Common myeloid progenitor, CD34-positive (primary cell): Measurements from ENCODE around the gene EFNA2.

ENCODE experiments used
- CTCF ChIA-PET: fragments of 350-600 bp; sonication (Branson Sonifier 250); formaldehyde crosslinking; loops from one replicate; lab custom pipeline; 2021; ENCODE audit warnings: antibody characterized with exemption; lab: Charles Lee
- POLR2A ChIA-PET: fragments of 350-600 bp; sonication (Branson Sonifier 250); formaldehyde crosslinking; loops from one replicate; lab custom pipeline; 2021; ENCODE audit warnings: antibody characterized with exemption; lab: Charles Lee
- DNase-seq, 3 donors: peaks; one replicate each; pipeline versions ENCODE4 v3.0.0 to v3.0.0-alpha.2; 2013
- H3K27ac ChIP-seq, 2 experiments: 1 replicate in 1 of 2; 2 replicates in 1 of 2; pipeline ENCODE4 v1.7.0; 2013; ENCODE audit warnings: inconsistent platforms in 2 of 2, low read length in 2 of 2, mild to moderate bottlenecking in 2 of 2, low read depth in 1 of 2, moderate library complexity in 1 of 2; ENCODE audit not compliant: severe bottlenecking in 2 of 2, insufficient read depth in 1 of 2, poor library complexity in 1 of 2
- H3K27me3 ChIP-seq, 5 experiments: replicated peaks in 2 of 5; 1 replicate in 3 of 5; 2 replicates in 2 of 5; pipeline versions ENCODE4 v1.6.1 to v1.7.0; 2013; ENCODE audit warnings: low read length in 4 of 5, mild to moderate bottlenecking in 2 of 5, moderate library complexity in 2 of 5, inconsistent platforms in 1 of 5; ENCODE audit not compliant: insufficient read depth in 5 of 5, control insufficient read depth in 4 of 5
- H3K36me3 ChIP-seq, 4 experiments: 1 replicate in 2 of 4; 2 replicates in 2 of 4; pipeline versions ENCODE4 v1.6.1 to v1.7.0; 2013; ENCODE audit warnings: low read length in 3 of 4, control low read depth in 1 of 4, mild to moderate bottlenecking in 1 of 4; ENCODE audit not compliant: control insufficient read depth in 4 of 4, insufficient read depth in 4 of 4
- H3K4me1 ChIP-seq, 4 experiments: 1 replicate in 3 of 4; 2 replicates in 1 of 4; pipeline versions ENCODE4 v1.6.1 to v1.7.1; 2013; ENCODE audit warnings: low read length in 3 of 4, mild to moderate bottlenecking in 3 of 4, control low read depth in 1 of 4, inconsistent platforms in 1 of 4, moderate library complexity in 1 of 4; ENCODE audit not compliant: control insufficient read depth in 4 of 4, insufficient read depth in 4 of 4; ENCODE audit errors: control extremely low read depth in 1 of 4
- H3K4me3 ChIP-seq, 7 experiments: 1 replicate in 4 of 7; 2 replicates in 3 of 7; pipeline versions ENCODE4 v1.5.1 to v1.7.0; 2013; ENCODE audit warnings: mild to moderate bottlenecking in 7 of 7, low read length in 6 of 7, moderate library complexity in 6 of 7, inconsistent platforms in 2 of 7, low read depth in 2 of 7, control low read depth in 1 of 7; ENCODE audit not compliant: insufficient read depth in 4 of 7, control insufficient read depth in 1 of 7; ENCODE audit errors: extremely low read depth in 1 of 7
- H3K9me3 ChIP-seq, 5 experiments: 1 replicate in 4 of 5; 2 replicates in 1 of 5; pipeline versions ENCODE4 v1.6.1 to v1.7.1; 2013; ENCODE audit warnings: low read length in 4 of 5, mild to moderate bottlenecking in 2 of 5, inconsistent platforms in 1 of 5, low read depth in 1 of 5, moderate library complexity in 1 of 5; ENCODE audit not compliant: control insufficient read depth in 4 of 5, insufficient read depth in 2 of 5; ENCODE audit errors: control extremely low read depth in 1 of 5
- WGBS: methylation state at CpG from one replicate; pipeline ENCODE4 v1.1.5; 2013; ENCODE audit not compliant: insufficient coverage; 5-methylcytosine and 5-hydroxymethylcytosine counted together

The EFNA2 gene

DNA sequence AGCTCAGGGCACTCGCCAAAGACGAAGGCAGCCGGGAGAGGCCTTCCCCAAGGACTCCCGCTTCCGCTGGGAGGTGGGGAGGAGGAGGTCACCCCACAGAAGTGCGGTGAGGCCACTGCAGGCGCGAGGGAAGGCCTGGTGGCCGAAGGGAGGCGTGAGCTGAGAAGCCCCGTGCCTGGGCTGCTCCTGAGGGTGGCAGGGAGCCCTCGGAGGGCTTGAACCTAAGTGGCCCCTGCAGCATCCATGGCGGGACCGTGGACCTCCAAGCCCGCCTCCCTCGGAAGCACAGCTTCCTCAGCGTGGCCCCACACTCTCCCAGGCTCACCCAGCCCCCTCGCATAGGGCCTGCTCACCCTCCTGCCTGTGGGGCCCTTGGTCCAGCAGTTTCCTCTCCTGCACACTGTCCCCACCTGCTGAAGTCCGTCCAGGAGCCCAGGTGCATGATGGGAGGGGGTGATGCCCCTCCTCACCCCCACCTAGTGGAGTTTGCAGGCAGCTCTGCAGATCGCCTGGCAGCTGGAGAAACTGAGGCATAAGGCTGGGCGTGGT lies 25.9 kb downstream of the EFNA2 start:
- Histone ChIP-seq H3K4me3 (no peak overlapping the region), H3K27ac (no peak overlapping the region), H3K36me3 (no peaks in the 10 kb centered on the region), H3K4me1 (peaks cover 0 to 9% (median 7%) of the 10 kb centered on the region in 4 experiments), H3K27me3 (peaks cover 0 to 13% (median 7%) of the 10 kb centered on the region in 5 experiments), H3K9me3 (no peaks in the 10 kb centered on the region)
- 80% methylated on average over 18 of the region's 21 CpGs for WGBS
- CTCF ChIA-PET, result interaction anchor here (0.9 to 1.5 kb wide), 4 partner anchors 9 to 61 kb away, joined by 3 to 4 read pairs (median 3); no protein-coding TSS in a partner anchor
- POLR2A ChIA-PET, result no interaction called here
- DNase-seq, result no peak

DNA sequence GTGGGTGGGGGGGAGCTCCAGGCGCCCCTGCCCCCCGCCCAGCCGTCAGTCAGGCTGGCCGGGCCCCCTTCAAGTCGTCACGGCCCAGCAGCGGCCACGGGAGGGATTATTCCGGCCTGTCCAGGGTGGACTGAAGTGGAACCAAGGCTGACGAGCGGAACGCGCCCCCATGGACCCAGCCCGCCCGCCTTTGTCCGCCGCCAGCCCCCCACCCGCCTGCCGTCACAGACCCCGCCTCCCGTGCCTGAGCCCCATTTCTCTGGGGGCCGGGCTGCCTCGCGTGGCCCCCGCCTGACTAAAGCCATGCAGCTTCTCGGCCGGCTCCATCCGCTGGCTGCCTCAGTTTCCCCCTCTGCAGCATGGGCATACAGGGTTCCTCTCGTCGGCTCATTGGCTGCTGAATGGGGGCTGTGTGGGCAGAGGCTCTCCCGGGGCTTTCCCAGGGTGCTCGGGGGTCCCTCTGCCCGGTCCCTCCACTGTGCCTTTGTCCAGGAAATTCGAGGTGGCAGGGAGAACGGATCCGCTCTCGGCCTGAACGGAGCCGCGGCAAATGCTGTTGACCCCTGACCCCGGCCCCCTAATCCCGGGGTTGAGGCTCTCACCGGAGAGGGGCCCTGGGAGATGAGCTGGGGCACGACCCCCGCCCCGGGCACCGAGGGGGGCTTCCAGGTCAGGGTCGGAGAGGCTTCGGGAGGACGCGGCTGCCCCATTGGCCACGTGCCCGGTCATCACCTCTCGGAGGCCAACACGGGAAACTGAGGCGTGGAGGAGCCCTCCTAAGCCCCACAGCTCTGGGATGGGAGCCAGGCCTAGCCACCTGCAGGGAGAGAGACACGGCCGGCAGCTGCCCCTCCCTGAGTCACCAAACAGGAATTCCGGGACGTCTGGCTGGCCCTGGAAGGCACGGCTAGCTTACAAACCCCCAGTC lies 27.4 kb downstream of the EFNA2 start:
- Histone ChIP-seq H3K4me3 (no peak overlapping the region), H3K27me3 (peaks cover 5 to 26% (median 10%) of the 10 kb centered on the region in 5 experiments), H3K9me3 (no peaks in the 10 kb centered on the region), H3K4me1 (peaks cover 0 to 9% (median 7%) of the 10 kb centered on the region in 4 experiments), H3K27ac (no peak overlapping the region), H3K36me3 (no peaks in the 10 kb centered on the region)
- no peak for DNase-seq
- 91% methylated on average over 51 of the region's 61 CpGs for WGBS
- CTCF ChIA-PET, result interaction anchor here (1.5 to 5.8 kb wide), 2 partner anchors 33 to 58 kb away, joined by 4 to 33 read pairs; no protein-coding TSS in a partner anchor
- POLR2A ChIA-PET, result no interaction called here

DNA sequence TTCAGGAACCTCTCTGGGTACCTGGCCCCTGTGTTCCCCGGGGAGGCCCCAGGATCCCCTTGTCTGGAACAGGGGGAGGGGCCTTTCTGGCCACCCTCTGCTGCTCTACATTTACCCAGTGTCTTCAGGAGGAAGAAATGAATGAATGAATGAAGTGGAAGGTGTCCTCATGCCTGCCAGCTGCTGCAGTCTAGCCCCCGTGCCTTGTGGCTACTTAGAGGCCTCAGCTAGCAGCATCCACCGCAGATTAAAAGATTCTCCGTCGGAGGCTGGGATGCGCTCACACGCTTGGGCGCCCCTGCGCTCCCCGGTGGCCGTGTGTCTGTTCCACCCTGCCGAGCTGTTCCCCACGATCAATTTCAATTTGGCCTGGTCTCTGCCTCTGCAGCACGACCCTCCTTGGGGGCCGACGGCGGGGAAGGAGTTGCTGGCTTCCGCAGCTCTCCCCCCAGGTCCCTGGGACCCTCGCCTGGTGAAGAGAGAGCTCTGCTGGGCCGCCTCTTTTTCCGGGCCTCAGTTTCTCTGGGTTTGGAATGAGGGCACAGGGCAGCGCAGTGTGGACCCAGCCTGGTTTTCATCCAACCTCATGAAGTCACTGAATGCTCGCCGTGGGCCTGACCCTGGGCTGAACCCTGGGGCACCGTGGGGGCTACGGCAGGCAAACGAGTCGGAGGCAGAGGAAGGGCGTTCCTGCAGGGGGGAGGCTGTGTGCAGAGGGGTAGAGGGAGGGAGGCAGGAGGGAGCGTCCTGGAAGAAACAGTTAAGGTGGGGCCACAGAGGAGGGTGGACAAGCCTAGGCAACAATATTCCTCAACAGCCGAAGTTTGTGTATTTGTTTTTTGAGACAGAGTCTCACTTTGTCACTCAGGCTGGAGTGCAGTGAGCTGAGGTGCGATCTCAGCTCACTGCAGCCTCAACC lies 28.3 kb downstream of the EFNA2 start:
- 86% methylated on average over 27 of the region's 32 CpGs for WGBS
- Histone ChIP-seq H3K27ac (no peak overlapping the region), H3K36me3 (no peaks in the 10 kb centered on the region), H3K9me3 (no peaks in the 10 kb centered on the region), H3K4me1 (peaks cover 0 to 9% (median 7%) of the 10 kb centered on the region in 4 experiments), H3K4me3 (no peak overlapping the region), H3K27me3 (peaks cover 5 to 35% (median 12%) of the 10 kb centered on the region in 5 experiments)
- ChIA-PET CTCF (interaction anchor here (0.9 to 5.8 kb wide), 6 partner anchors 24 to 70 kb away, joined by 3 to 33 read pairs (median 4); a partner anchor contains a TSS), POLR2A (no interaction called here)
- no peak for DNase-seq

DNA sequence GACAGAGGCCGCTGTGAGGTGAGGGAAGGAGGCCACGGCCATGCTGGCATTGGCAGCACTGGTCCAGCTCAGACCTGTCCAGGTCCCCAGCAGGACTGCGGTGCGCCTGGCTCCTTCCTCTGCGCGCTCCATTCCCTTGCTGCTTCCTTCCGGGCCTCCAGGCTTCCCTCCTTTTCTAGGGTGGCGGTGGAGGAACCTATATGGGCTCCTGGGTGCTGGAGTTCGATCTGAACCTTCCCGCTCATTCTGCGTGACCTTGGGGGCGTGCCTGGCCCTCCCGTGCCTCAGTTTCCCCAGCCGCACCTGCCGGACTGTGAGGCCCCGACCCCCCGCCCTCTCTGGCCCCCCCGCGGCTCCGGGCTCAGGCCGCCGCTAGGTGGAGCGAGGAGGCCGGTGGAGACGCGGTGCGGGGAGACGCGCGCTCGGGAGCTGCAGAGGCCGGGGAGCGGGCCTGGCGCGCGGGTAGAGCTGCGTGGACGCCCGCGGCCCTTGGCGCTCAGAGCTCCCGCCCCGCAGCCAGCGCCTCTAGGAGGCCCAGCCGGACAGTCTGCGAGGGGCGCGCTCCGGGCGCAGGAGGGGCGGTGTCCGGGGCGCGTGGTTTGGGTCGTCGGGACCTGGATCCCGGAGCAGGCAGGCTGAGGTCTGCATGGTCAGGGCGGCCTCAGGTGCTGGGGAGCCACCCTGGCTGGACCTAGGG lies 29.9 kb downstream of the EFNA2 start:
- ChIA-PET CTCF (interaction anchor here (0.6 to 5.8 kb wide), 18 partner anchors 9 to 115 kb away, joined by 3 to 33 read pairs (median 3); a partner anchor contains a TSS), POLR2A (interaction anchor here (0.6 to 1.2 kb wide), 3 partner anchors 9 to 90 kb away, joined by 3 to 7 read pairs (median 3); no protein-coding TSS in a partner anchor)
- H3K27me3 ChIP-seq, result peaks cover 5 to 37% (median 13%) of the 10 kb centered on the region in 5 experiments
- WGBS, result 6% methylated on average over 48 of the region's 58 CpGs
- H3K4me3 ChIP-seq, result peak overlapping the region in 2 of 7 experiments; percentile 55 to 59
- peaks cover 0 to 9% (median 7%) of the 10 kb centered on the region in 4 experiments for H3K4me1 ChIP-seq
- no peaks in the 10 kb centered on the region for H3K36me3 ChIP-seq
- no peaks in the 10 kb centered on the region for H3K9me3 ChIP-seq
- no peak overlapping the region for H3K27ac ChIP-seq
- peak; percentile 27 to 31 (median 28) for DNase-seq

DNA sequence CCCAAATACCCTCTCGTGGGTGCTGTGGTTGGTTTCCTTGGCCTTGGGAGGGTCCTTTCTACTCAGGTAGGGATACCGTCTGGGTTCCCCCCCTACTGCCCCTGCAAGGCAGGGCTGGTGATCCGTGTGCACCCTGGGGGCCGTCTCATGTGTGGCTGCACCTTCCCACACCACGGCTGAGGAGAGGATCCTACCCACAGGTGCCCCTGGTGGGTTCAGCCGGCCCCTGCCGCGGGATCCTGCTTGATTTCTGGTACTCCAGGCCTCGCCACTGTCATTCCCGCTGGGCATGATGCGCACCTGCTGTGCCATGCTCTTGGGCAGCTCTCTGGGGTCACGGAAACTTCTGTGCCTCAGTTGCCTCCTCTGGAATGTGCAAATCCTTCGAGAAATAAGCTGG lies 30.8 kb downstream of the EFNA2 start:
- no peak overlapping the region for H3K4me3 ChIP-seq
- CTCF ChIA-PET, result interaction anchor here (0.8 to 5.8 kb wide), 8 partner anchors 11 to 87 kb away, joined by 3 to 33 read pairs (median 4); a partner anchor contains a TSS
- WGBS, result 80% methylated on average over 11 of the region's 13 CpGs

More for the DNA sequence above, 30.8 kb downstream of the EFNA2 start:
- POLR2A ChIA-PET, result no interaction called here
- H3K4me1 ChIP-seq, result peaks cover 0 to 9% (median 7%) of the 10 kb centered on the region in 4 experiments
- H3K27me3 ChIP-seq, result peaks cover 5 to 37% (median 13%) of the 10 kb centered on the region in 5 experiments
- H3K9me3 ChIP-seq, result no peaks in the 10 kb centered on the region
- DNase-seq, result no peak
- H3K27ac ChIP-seq, result no peak overlapping the region
- H3K36me3 ChIP-seq, result no peaks in the 10 kb centered on the region
